ENCODE results near the gene HS3ST4. TPM values are rescaled to one million over a fixed set of nuclear protein-coding genes. Genes with fewer than 3 reads are reported as not detected.
"Not testable (repeated sequence)": the region's sequence is repeated elsewhere in the genome, so short reads cannot be mapped to it uniquely, and the experiment has no call there.

The HS3ST4 gene
- total RNA-seq, 2 donors from 2014 or later, result 4.7 to 5.0 TPM

GRCh38 chr16:26078716-26079355, 387.1 kb downstream of the HS3ST4 start:
- Mint-ChIP-seq H3K9me3 (peaks cover 8% of the 10 kb centered on the region), H3K4me1 (peaks cover 11% of the 10 kb centered on the region), H3K27ac (no peak overlapping the region), H3K4me3 (no peak overlapping the region), H3K27me3 (ENCODE audit: insufficient read depth) (no peaks in the 10 kb centered on the region), H3K36me3 (ENCODE audit: low read depth) (no peaks in the 10 kb centered on the region)
- Histone ChIP-seq H3K36me3 (ENCODE audit: control insufficient read depth, insufficient read depth, low read length) (no peaks in the 10 kb centered on the region), H3K4me3 (ENCODE audit: low read length) (no peak overlapping the region), H3K27ac (ENCODE audit: low read depth, low read length) (peak overlapping the region; percentile 83), H3K9me3 (ENCODE audit: control insufficient read depth, low read length) (peaks cover 8% of the 10 kb centered on the region), H3K9ac (ENCODE audit: extremely low read depth, low read length, poor library complexity, severe bottlenecking) (no peak overlapping the region), H3K27me3 (ENCODE audit: control insufficient read depth, insufficient read depth, low read length, poor library complexity, severe bottlenecking) (no peaks in the 10 kb centered on the region), H3K4me1 (ENCODE audit: control insufficient read depth, insufficient read depth, low read length) (no peaks in the 10 kb centered on the region)
- TF ChIP-seq CTCF (conservative IDR thresholded peaks at IDR 0.05), result no peak
- no peak for DNase-seq
- 72 to 86% methylated on average over 10 of the region's 10 CpGs for WGBS, 2 experiments (ENCODE audit: insufficient coverage in 1 of 2, insufficient read length in 1 of 2)

GRCh38 chr16:26087091-26087490, 395.3 kb downstream of the HS3ST4 start:
- no peak overlapping the region for H3K27ac ChIP-seq (ENCODE audit: low read depth, low read length)
- H3K9ac ChIP-seq (ENCODE audit: extremely low read depth, low read length, poor library complexity, severe bottlenecking), result no peak overlapping the region
- 80 to 90% methylated on average over 1 to 2 of the region's 2 CpGs for WGBS, 2 experiments (ENCODE audit: insufficient coverage in 1 of 2, insufficient read length in 1 of 2)
- Mint-ChIP-seq H3K27me3 (ENCODE audit: insufficient read depth) (no peaks in the 10 kb centered on the region), H3K4me3 (no peak overlapping the region), H3K36me3 (ENCODE audit: low read depth) (no peaks in the 10 kb centered on the region), H3K9me3 (no peaks in the 10 kb centered on the region), H3K27ac (no peak overlapping the region), H3K4me1 (peaks cover 10% of the 10 kb centered on the region)
- peaks cover 3% of the 10 kb centered on the region for H3K4me1 ChIP-seq (ENCODE audit: control insufficient read depth, insufficient read depth, low read length)
- no peaks in the 10 kb centered on the region for H3K9me3 ChIP-seq (ENCODE audit: control insufficient read depth, low read length)
- DNase-seq, result no peak
- H3K4me3 ChIP-seq (ENCODE audit: low read length), result no peak overlapping the region
- no peak for TF ChIP-seq CTCF (conservative IDR thresholded peaks at IDR 0.05)
- no peaks in the 10 kb centered on the region for H3K36me3 ChIP-seq (ENCODE audit: control insufficient read depth, insufficient read depth, low read length)
- H3K27me3 ChIP-seq (ENCODE audit: control insufficient read depth, insufficient read depth, low read length, poor library complexity, severe bottlenecking), result no peaks in the 10 kb centered on the region

- Histone ChIP-seq H3K27ac (ENCODE audit: low read depth, low read length) (no peak overlapping the region), H3K27me3 (ENCODE audit: control insufficient read depth, insufficient read depth, low read length, poor library complexity, severe bottlenecking) (no peaks in the 10 kb centered on the region), H3K4me1 (ENCODE audit: control insufficient read depth, insufficient read depth, low read length) (no peaks in the 10 kb centered on the region), H3K36me3 (ENCODE audit: control insufficient read depth, insufficient read depth, low read length) (no peaks in the 10 kb centered on the region), H3K4me3 (ENCODE audit: low read length) (no peak overlapping the region), H3K9ac (ENCODE audit: extremely low read depth, low read length, poor library complexity, severe bottlenecking) (no peak overlapping the region), H3K9me3 (ENCODE audit: control insufficient read depth, low read length) (no peaks in the 10 kb centered on the region)
- TF ChIP-seq CTCF (conservative IDR thresholded peaks at IDR 0.05), result no peak
- Mint-ChIP-seq H3K27ac (no peak overlapping the region), H3K36me3 (ENCODE audit: low read depth) (peaks cover 4% of the 10 kb centered on the region), H3K9me3 (peaks cover 3% of the 10 kb centered on the region), H3K27me3 (ENCODE audit: insufficient read depth) (peaks cover 2% of the 10 kb centered on the region), H3K4me3 (no peak overlapping the region), H3K4me1 (no peaks in the 10 kb centered on the region)
- WGBS, 2 experiments (ENCODE audit: insufficient coverage in 1 of 2, insufficient read length in 1 of 2), result 96% methylated on average over 1 of the region's 1 CpG; no CpG with 5 or more reads in 1 of the 2 experiments
- DNase-seq, result no peak
These were observed 399.8 kb downstream of the HS3ST4 start for GRCh38 chr16:26091511-26091910.

GRCh38 chr16:26098206-26098605, 406.4 kb downstream of the HS3ST4 start:
- not testable (repeated sequence) for H3K9ac ChIP-seq (ENCODE audit: extremely low read depth, low read length, poor library complexity, severe bottlenecking); H3K27ac Mint-ChIP-seq
- 89 to 99% methylated on average over 3 of the region's 3 CpGs for WGBS, 2 experiments (ENCODE audit: insufficient coverage in 1 of 2, insufficient read length in 1 of 2)

More at GRCh38 chr16:26098206-26098605, 406.4 kb downstream of the HS3ST4 start:
- H3K36me3 ChIP-seq (ENCODE audit: control insufficient read depth, insufficient read depth, low read length); H3K4me1 ChIP-seq (ENCODE audit: control insufficient read depth, insufficient read depth, low read length); H3K9me3 ChIP-seq (ENCODE audit: control insufficient read depth, low read length); H3K27me3 ChIP-seq (ENCODE audit: control insufficient read depth, insufficient read depth, low read length, poor library complexity, severe bottlenecking); H3K4me1 Mint-ChIP-seq; H3K4me3 ChIP-seq (ENCODE audit: low read length); H3K36me3 Mint-ChIP-seq (ENCODE audit: low read depth); DNase-seq; H3K4me3 Mint-ChIP-seq; H3K9me3 Mint-ChIP-seq; H3K27ac ChIP-seq (ENCODE audit: low read depth, low read length); H3K27me3 Mint-ChIP-seq (ENCODE audit: insufficient read depth): not testable (repeated sequence)
